Stimulated activated CD4-positive, alpha-beta T cell treated with anti-CD3 and anti-CD28 coated beads, TNF-alpha, amount 100 ng/mL, for 48 hours (primary cell): Measurements from ENCODE around the gene CLCNKA.

ENCODE experiments used
- DNase-seq, 3 donors: peaks; one replicate each; pipeline ENCODE4 v3.0.0-alpha.2; 2020; ENCODE audit warnings: low read depth in 3 of 3

Gene CLCNKA

DNA sequence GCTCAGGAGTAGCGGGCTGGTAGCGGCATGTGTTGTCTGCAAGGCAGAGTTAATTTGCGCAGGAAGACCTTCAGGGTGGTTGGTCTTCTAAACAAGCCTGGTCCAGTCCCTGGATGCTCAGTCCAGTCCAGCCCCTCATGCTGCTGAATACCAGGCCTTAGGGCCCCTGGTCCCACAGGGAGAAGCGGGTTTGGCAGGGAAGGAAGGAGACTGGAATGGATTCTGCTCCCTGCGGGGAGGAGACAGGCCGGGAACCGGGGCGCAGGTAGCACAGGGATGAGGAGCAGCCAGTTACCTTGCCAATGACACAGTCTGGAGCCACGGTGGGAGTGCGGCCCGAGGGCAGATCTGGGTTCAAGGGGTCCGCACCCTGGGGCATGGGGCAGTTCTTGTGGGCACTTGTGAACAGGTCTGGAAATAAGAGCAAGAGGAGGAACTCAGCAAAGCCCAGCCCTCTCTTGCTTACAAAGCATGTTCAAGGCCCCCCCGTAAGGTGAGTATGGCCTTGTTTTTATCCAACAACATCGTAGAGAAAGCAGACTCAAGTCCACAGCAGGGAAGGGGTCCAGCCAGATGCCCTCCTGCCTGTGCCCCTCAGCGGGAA lies 41.5 kb downstream of the CLCNKA start:
- DNase-seq: no peak

DNA sequence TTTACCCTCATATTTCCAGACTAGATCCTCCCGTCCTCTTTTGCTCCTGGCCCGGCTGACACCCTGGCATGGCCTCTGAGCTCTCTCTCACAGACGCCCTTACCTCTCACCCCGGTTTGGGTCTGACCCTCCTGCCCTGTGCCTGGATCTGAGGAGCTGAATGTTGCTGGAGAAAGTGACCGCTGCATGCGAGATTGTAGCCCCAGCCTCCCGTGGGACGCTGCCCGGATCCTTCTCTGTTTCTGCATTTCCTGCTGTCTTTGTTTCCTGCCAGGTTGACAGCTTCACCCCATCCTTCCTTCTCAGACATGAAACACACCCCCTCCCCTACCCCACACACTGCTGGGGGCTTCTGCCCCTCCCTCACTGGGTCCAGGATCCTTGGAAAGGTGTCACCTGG lies 42.1 kb downstream of the CLCNKA start:
- DNase-seq: no peak

DNA sequence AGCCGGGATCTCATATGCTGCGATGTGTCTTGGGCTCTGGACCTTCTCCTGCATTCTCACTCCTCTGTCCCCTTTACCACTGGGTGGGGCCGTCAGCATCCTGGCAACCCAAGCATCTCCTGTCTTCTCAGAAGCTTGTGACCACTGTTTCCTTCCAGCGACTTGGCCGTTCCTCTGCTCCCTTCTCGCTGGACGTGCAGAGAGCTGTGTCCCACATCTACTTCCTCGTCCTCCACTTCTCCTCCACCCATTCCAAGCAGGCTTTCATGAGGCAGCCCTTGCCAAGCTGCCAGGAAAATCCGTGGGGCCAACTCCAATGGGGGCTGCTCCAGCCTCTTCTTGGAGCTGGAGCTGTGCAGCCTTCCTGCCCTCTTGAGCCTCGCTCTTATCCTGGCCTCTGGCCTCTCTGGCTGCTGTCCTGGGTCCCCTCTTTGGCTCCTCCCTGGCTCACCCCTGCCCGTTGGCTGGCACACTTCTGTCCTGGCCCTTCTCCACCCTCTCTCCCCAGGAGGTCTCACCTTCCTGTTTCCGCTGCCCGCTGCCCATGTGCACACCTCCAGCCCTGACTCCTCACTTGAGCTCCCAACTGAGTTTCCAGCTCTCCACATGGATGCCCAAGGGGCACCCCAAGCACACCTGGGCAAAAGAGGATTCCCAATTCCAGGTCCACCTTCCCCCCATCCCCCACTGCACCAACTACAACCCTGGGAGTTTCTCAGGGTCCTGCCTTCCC lies 42.9 kb downstream of the CLCNKA start:
- no peak for DNase-seq

DNA sequence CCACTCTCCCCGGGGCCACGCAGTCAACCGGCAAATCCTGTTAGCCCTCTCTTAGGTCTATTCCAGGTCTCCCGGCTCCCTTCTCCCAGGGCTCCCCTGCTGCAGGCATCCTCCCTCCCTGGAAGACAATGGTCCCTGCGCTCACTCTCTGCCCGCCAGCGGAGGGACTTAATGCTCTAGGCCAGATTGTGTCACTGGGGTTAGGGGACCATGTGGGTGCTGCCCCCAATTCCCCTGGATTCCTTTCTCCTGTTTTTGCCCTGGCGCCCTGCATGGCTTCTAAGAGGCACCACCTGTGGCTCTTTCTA lies 43.4 kb downstream of the CLCNKA start:
- no peak for DNase-seq

DNA sequence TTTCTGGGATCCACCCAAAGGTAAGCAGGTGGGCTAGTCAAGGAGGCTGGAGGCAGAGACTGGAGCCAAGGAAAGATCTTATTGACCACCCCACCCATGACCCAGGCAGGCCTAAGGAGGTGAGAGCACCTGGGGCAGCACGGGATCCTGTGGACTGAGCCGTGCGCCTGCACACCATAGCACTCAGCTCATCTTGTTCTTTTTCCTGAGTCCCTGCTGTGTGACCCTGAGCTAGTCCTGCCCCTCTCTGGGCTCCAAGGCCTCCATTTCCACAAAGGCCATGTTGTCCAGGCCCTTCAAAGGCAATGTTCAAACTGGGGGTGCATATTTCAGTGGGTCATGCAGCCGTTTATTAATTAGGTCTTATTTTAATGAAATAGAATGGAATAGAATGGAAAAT lies 44.4 kb downstream of the CLCNKA start:
- DNase-seq: no peak

DNA sequence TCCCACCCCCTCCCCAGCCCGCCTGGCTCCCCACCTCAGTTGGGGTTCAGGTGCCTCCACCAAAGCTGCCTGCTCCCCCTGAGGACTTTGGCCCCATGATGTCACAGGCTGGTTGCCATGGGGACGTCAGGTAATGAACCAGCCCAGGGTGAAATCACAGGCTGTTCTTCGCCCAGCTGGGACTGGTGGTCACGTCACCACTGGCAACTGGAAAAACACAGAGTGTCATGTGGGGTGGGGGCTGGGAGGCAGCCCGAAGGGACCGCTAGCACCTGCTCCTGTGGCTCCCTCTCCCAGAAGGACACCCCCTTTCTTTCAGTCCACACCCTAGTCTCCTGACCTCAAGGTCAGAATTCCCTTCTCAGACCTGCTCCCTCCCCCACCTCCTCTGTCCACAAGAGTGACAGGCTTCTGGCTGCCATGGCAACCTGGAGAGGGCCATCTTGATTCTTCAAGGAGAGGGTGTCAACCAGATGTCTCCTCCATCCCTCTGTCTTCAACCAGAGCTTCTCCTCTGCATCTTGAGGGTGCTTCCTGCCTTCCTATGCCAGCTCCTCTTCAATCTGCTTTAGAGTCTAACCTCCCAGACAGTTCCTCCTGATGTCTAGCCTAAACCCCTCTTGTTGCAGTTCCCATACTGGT lies 45.4 kb downstream of the CLCNKA start:
- DNase-seq: no peak

DNA sequence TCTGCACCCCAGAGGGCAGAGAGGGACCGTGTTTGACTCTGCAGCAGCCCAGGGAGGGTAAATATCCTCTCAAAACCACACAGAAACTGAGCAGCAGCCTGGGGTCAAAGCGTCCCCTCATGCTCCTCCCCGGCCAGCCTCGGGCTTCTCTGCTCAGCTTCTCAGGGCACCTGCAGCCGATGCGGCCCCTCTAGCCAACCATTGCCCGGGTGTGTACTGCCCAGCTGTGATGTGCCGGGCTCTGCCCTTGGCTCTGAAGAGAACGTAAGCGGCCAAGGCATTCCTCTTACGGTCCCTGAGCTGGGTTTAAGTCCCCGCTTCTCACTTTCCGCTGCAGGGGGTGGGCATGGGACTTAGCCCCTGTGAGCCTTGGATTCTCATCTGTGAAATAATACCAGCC lies 46.1 kb downstream of the CLCNKA start:
- DNase-seq: no peak

DNA sequence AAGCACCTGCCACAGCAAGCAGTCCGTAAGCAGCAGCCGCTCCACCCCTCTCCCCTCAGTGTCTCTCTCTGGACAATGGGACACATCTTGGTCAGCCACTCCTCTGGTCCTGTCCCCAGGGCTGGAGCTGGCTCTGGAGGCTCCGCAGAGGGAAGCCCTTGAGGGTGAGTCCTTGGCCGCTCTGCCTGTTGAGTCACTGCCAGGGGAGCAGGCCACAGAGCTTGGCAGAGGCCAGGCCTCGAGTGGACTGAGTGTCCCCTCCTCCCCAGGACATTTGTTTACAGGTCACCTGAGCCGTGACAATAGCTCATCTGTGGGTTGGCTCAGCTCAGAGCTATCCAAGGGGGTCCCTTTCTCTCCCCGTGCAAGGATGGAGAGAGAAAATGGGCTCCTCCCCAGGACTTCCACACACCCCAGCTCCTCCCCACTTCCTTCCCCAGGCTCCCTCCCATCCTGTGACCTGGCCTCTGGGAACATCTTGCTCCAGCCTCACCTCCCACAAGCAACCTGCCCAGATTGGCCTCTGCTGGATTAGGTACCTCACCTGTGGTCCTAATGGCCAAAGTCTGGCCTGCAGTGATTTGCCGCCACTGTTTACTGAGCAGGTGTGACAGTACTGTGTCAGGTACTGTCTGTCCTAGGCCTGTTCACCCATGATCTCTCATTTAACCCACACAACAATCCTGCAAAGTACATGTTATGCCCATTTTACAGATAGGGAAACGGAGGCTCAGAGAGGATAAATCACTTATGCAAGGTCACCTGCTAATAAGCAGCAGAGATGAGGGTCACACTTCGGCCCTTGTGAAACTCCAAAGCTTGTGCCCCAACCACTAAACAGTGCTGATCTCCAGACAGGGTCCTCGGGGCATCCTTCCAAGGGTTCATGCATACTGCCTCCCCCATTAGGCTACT lies 46.8 kb downstream of the CLCNKA start:
- DNase-seq: no peak

DNA sequence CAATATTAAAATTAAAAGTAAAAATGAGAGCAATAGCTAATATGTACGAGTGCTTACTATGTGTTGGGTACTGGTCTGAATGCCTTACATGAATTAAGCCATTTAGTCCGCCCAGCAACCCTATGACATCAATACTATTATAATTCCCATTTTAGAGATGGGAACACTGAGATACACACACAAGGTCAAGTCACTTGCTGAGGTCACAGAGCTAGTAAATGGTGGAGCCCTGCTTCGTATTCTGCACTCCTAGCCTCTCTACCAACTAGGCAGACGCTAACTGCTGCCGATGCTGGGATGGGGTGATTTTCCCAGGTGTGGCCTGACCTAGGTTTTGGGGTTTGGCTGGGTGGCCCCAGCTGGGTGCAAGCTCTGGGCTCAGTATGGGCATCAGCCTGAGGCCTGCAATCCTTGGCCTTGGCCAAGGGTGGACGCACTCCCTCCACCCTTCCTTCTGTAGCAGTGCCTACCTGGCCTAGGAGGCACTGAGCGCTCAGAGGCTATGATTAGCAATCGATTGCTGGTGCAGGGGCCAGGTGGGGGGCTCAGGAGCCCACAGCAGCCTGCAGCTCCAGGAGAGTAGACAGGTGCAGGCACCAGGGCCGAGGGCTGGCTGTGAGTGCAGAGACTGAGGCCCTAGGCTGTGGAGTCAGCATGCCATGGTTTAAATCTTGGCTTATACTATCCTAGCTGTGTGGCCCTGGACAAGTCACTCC lies 49.0 kb downstream of the CLCNKA start:
- DNase-seq: no peak

DNA sequence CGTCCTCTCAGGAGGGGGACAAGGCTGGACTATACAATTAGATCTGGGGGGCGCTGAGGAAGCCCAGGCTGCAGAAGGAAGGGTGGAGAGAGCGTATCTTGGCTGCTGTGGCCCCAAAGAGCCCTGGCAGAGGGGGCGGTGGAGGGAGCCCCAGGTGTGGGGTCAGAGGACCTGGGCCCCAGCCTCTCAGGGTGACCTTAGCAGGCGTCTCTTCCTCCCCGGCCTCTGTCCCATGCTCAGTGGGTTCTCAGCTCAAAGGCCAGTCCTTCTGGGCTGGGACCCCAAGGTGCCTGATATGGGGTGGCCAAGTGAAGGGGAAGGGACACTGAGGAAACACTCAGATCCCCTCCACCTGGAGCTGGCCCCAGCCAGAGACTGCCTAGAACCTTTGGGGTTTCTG lies 49.8 kb downstream of the CLCNKA start:
- no peak for DNase-seq

DNA sequence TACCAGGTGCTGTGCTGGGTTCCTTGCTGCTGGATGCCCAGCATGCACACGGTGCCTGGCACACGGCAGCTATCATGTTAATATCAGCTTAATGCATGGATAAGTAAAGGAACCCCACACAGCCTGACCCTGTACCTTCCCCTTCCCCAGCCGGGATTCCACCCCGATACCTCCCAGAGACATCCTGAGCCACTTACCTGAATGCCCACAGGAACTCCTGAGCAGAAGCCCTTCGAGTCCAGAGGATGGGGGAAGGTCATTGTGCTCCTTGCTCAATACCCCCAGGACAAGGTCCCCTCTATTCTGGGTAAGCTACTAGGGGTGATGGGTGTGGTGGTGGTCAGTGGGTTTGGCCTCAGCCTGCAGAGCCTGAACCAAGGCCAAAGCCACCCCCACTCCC lies 50.3 kb downstream of the CLCNKA start:
- DNase-seq: no peak

DNA sequence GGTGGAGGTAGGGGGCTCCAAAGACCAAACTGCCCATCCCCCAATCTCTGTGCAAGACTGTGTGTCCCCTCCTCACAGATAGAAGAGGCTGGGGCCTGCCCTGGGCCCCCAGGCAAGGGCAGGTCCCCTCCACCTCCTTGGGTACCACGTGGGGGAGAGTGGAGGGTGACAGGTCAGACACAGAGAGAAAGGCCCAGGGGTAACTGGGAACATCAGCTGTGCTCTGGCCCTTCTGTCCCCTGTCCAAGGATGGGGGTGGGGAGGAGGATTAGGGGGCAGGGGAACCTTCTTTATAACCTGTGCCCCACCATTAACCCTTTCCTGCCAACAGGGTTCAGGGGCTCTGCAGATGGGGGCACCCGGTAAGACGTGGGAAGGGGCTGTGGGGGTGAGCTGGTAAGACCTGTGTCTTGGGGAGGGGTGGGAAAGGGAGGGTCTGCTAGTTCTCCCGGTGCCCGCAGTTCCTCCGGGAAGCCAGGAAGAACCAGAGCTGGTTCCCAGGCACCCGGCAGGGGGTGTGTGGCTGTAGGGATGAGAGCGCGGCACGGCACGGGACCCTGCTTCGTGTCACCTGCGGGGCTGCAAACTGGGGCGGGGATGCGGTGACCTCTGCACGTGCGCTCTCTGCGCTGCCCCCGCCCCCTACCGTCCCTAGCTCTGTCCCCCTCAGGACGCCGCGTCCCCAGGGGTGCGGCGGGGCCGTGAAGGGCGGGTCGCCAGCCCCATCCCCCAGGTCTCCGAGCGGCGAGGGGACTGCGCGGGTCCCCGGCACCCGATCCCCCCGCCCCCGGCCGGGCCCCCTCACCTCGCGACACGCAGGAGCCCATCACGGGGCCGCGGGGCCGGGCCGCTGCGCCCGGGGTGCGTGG lies 51.0 kb downstream of the CLCNKA start:
- no peak for DNase-seq

DNA sequence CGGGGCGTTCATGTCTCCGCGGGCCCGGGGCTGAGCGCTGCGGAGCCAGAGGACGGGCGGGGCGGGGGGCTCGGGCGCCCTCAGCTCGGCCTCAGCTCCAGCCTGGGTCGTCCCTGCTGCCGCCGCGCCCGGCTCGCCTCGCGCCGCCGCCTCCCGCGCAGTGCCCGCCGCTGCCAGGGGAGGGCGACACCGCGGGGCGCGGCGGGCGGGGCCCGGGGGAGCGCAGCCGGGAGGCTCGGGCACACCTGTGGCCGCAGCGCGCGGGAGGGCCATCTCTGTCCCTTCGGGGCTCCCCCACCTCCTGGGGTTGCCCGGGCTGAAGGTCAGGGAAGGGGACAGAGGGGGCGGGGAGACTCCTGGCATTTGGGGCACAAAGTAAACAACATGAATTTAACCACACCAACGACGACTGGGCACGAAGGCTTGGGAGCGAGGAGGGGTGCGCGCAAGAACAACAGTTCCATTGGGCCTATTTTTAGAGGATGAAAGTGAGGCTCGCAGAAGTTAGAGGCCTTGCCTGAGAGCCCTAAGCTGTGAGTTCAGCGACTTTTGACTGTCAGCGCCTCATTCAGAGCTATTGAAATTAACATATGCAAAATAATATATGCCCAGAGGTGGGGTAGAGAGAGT lies 51.8 kb downstream of the CLCNKA start, which contains the start of gene FAM131C:
Gene FAM131C (minus strand): TSS at position 162 of the 630 bp plus-strand sequence. CDS start 209 bp downstream, outside the sequence.
- DNase-seq: peak in 2 of 3 donors; percentile 14 to 33

DNA sequence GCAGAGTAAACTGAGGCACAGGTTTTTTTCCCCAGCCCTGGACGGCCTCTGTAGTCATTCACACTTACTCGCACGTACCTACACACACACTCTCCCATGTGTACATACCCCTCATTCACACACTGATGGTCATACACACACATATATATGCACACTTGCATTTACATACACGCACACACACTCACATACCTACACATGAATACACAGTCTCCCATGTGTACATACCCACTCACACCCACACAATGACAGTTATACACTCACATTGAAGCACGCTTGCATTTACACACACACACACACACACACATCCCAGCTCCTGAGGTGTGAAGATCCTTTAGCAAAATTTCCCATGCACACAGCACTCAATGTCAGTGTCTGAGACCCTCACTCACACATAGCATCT lies 52.4 kb downstream of the CLCNKA start:
- no peak for DNase-seq

DNA sequence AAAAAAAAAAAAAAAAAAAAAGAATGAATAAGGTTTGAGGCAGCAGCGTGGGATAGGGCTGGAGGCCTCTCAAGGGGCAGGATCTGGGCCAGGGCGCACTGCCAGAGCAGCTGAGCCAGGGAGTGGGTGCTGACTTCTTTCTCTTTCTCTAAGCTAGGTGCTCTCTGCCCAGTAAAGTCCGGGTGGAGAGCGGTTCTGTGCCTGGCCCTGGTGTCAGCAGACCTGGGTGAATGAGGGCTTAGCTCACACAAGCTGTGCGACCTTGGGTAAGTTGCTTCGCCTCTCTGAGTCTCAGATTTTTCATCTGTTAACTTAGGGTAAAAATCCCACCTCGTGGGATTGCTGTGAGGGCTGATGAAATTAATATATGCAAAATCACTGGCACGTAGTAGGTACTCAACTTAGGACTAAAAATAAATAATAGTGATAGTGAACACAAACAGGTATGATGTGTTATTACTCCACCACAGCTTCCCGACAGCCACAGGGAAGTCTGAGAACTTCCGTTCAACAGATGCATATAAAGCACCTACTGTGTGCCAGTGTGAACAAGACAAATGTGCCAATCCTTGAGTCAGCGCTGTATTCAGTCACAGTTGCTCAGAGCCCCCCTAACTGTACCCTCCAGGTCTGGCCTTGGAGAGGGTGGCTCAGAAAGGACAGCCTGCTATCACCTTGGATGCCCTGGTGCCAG lies 53.6 kb downstream of the CLCNKA start:
- DNase-seq: no peak

DNA sequence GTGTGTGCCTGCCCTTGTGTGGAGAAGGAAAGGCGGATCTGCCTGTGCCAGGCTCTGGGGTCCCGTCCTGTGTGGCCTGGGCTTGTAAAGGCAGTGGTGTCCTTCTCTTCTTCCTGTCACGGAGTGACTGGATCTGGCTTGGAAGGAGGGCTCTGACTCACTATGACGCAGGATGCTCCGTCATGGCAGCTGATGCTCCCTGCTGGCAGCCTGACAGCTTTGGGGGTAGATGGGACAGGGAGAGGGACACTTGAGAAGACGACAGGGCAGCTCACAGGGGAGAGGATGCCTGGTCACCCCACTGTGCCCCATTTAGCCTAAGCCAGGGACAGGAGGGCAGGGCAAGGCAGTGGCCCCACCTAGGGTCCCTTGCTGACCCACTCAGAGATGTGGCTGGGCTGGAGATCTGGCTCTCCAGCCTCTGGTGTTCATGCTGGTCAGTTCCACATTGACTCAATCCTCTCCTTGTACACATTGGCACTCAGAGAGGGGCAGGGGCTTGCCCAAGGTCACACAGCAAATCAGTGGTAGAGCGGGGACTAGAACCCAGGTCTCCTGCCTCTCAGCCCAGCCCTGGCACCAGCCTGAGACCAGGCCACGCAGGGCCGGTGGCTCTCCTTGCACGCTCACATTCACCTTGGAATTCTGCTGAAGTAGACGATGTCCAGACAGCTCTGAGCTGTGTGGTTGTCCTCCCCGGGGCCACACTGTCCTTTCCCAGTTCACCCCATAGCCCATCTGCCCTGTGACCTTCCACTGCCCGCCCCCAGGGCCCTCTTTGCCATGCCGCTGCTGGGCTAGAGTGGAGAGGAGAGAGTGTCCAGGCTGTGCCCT lies 54.4 kb downstream of the CLCNKA start:
- DNase-seq: no peak

DNA sequence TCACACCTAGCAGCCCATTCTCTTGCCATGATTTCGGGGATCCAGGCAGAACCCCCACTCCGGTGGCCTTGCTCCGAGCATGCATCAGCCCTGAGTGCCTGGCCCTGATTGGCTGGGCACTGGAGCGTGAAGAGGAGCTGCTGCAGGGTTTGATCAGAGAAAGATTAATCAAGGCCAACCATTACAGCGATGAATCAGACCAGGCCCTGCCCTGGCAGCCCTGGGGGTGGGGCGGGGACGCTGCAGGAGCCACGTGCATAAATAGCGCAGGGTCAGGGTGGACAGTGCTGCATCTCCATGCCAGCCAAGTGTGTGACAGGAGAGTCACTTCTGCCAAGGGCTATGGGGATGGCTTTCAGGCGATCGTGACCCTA lies 55.0 kb downstream of the CLCNKA start:
- no peak for DNase-seq

DNA sequence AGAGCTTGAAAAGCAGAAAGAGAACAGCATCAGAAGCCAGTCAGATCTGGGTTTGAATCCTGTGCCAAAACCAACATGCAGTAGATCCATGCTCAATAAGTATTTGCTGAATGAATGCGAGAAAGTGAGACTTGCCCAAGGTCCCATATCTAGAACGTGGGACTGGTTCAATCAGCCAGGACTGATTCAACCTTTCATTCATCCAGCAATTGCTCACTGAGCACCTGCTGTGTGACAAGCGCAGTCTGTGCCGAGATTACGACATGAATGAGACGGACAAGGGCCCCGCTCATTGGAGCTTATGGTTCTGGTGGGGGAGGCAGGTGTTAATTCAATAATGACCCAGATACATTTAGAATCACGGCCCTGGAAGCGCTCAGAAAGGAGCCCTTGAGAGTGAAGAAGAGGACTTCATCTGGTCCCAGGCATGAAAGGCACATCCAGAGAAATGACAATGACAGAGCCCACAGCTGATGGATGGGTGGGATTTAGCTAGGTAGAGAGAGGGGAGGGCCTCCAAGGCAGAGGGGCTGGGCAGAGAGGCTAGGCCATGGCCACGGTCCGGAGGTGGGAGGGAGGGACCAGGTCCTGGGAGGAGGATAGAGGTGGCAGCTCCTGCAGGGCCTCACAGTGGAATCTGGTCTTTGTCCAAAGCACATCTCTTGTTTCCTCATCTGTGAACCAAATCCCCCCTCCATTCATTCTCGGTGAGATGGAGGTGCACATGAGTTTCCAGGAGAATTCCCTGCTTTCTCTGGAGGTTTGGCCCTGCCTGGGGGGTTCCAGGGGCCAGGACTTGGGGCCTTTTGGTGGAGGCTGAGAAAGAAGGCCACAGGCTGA lies 55.8 kb downstream of the CLCNKA start:
- no peak for DNase-seq
